Nephron progenitor cell (in vitro differentiated cells): Measurements from ENCODE around the gene TSEN2.

Source experiments
- DNase-seq: peaks from one replicate; pipeline ENCODE4 v3.0.0; 2021
- H3K27ac Mint-ChIP-seq: 2 replicates; pipeline ENCODE4 v1.8.0; 2021; ENCODE audit warnings: mild to moderate bottlenecking, moderate library complexity, mixed read lengths
- H3K27me3 Mint-ChIP-seq: 2 replicates; pipeline ENCODE4 v1.8.0; 2021; ENCODE audit warnings: mild to moderate bottlenecking, low read depth, mixed read lengths; ENCODE audit not compliant: poor library complexity
- H3K36me3 Mint-ChIP-seq: 2 replicates; pipeline ENCODE4 v1.8.0; 2021; ENCODE audit warnings: low read depth, mixed read lengths
- H3K4me1 Mint-ChIP-seq: 2 replicates; pipeline ENCODE4 v1.8.0; 2021; ENCODE audit warnings: mixed read lengths
- H3K4me3 Mint-ChIP-seq: 2 replicates; pipeline ENCODE4 v1.8.0; 2021; ENCODE audit warnings: mild to moderate bottlenecking, moderate library complexity, mixed read lengths
- H3K9me3 Mint-ChIP-seq: 2 replicates; pipeline ENCODE4 v1.8.0; 2021; ENCODE audit warnings: mild to moderate bottlenecking, moderate library complexity, mixed read lengths
- TF ChIP-seq, protein P1 (sequence below): fragments of 200-600 bp; sonication (generic); IDR thresholded peaks from 2 replicates; pipeline ENCODE4 v1.5.0; 2021; ENCODE audit warnings: antibody characterized with exemption

The TSEN2 gene

DNA sequence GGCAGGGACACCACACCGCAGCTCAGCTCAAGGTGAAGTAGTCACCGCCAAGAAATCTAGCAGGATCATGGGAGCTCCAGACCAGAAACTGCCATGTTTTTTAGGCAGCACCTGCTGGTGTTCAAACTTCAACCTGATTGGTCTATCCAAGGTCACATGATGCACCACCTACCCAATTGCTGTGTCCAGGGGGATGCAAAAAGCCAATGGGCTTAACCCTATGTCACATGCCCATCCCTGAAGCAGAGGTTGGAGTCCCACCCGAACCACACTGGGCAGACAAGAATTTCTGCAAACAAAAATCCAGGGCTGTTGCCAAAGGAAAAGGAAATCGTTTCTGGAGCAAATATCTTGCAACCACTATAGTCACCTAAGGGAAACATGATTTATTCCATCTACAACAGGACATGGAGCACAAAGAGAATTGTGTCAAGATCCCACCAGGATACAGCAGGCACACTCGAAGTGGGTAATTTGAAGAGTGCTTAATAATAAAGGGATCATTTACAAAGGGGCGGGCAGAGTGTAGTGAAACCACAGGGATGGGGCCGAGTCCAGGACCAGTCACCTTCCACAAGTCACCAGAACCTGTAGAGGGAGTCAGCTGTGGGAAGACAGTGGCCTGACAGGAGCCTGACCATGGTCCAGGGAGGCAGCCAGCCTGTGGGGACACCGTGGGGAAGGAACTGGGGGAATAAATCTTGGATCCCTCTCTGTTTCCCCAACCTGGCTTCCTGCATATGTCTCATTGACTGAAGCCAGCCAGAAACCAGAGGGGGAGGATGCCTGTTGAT, 34.2 kb upstream of the TSEN2 start:
- DNase-seq, result no peak
- TF ChIP-seq, protein P1, sequence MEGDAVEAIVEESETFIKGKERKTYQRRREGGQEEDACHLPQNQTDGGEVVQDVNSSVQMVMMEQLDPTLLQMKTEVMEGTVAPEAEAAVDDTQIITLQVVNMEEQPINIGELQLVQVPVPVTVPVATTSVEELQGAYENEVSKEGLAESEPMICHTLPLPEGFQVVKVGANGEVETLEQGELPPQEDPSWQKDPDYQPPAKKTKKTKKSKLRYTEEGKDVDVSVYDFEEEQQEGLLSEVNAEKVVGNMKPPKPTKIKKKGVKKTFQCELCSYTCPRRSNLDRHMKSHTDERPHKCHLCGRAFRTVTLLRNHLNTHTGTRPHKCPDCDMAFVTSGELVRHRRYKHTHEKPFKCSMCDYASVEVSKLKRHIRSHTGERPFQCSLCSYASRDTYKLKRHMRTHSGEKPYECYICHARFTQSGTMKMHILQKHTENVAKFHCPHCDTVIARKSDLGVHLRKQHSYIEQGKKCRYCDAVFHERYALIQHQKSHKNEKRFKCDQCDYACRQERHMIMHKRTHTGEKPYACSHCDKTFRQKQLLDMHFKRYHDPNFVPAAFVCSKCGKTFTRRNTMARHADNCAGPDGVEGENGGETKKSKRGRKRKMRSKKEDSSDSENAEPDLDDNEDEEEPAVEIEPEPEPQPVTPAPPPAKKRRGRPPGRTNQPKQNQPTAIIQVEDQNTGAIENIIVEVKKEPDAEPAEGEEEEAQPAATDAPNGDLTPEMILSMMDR, result no peak
- peak overlapping the region; percentile 71 for H3K27ac Mint-ChIP-seq
- peaks cover 22% of the 10 kb centered on the region for H3K4me1 Mint-ChIP-seq
- H3K27me3 Mint-ChIP-seq, result peaks cover 20% of the 10 kb centered on the region
- no peak overlapping the region for H3K4me3 Mint-ChIP-seq
- H3K36me3 Mint-ChIP-seq, result no peaks in the 10 kb centered on the region
- peaks cover 5% of the 10 kb centered on the region for H3K9me3 Mint-ChIP-seq

DNA sequence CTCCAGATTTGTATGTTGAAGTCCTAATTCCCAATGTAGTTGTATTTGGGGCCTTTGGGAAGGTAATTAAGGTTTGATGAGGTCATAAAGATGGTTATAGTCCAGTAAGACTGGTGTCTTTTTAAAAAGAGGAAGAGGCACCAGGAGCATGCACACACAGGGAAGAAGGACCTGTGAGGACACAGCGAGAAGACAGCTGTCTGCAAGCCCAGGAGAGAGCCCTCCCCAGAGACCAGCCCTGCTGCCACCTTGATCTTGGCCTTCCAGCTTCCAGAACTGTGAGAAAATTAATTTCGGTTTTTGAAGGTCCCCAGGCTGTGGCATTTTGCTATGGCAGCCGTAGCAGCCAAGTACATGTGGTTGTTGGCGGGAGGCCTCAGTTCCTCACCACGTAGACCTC, 32.8 kb upstream of the TSEN2 start:
- peaks cover 23% of the 10 kb centered on the region for H3K27me3 Mint-ChIP-seq
- no peak for DNase-seq
- H3K4me3 Mint-ChIP-seq, result no peak overlapping the region
- H3K4me1 Mint-ChIP-seq, result peaks cover 11% of the 10 kb centered on the region
- TF ChIP-seq, protein P1, result no peak
- H3K9me3 Mint-ChIP-seq, result peaks cover 5% of the 10 kb centered on the region
- no peak overlapping the region for H3K27ac Mint-ChIP-seq
- H3K36me3 Mint-ChIP-seq, result no peaks in the 10 kb centered on the region

DNA sequence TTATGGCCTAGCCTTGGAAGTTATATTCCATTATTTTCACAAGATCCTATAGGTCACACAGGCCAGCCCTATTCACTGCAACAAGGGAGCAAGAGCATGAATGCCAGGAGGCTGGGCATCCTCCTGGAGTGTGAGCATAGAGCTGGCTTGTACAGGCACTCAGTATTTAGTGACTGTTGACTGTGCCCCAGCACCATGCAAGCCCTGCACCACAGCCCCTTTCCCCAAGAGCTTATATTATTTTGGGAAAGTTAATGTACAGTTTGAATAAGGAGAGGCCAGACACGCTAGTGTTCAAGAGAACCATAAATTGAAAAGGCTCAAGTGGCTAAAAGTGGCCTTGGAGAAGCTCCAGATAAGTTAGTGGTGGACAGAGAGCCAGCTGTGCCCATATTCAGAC, 32.3 kb upstream of the TSEN2 start:
- no peak overlapping the region for H3K4me3 Mint-ChIP-seq
- DNase-seq, result no peak
- TF ChIP-seq, protein P1, result no peak

DNA sequence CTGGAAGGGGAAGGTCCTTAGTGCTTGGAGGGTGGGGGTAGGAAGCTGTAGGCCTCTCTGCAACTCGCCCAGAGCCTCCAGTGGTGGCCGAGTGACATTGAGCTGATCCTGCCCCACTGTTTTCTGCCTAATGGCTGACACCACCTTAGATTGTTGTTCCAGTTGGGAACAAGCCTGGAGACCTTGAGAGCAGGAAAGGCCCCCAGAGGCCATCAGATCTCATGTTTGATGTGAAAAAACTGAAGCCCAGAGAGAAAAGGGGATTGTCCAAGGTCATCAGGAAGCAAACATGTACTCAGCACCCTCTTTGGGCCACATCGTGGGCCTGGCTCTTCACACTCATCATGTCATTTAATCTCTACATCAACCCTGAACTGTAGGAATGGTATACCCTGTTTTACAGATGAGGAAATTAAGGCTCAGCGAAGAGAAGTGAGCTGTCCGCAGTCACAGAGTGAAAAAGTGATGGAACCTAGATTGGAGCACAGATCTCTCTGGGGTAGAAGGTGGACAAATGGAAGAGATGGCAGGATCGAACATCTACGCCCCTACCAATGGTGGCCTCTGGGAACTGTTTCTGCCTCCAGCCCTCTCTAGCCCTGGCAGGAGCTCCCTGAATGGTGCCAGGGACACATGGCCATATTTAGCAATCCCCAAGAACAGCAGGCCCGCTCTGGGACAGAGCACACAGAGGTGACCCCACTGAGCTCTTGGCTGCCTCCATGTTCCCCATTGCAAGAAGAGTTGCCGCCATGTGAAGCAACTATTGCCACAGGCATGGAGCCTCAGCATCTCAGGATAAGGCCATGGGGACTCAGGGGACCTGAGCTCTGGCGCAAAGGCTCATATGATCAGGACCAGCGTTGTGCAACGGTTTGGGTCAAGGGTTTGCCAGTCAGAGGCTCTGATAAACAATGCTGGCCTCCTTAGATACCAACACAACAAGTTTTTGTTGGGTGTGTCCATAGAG, 31.6 kb upstream of the TSEN2 start:
- H3K36me3 Mint-ChIP-seq, result no peaks in the 10 kb centered on the region
- peaks cover 5% of the 10 kb centered on the region for H3K9me3 Mint-ChIP-seq
- TF ChIP-seq, protein P1, result no peak
- no peak overlapping the region for H3K4me3 Mint-ChIP-seq
- no peak for DNase-seq
- H3K27me3 Mint-ChIP-seq, result peaks cover 12% of the 10 kb centered on the region
- no peak overlapping the region for H3K27ac Mint-ChIP-seq
- H3K4me1 Mint-ChIP-seq, result peaks cover 11% of the 10 kb centered on the region

More for the DNA sequence above, 32.3 kb upstream of the TSEN2 start:
- peaks cover 11% of the 10 kb centered on the region for H3K4me1 Mint-ChIP-seq
- H3K27ac Mint-ChIP-seq, result no peak overlapping the region
- H3K9me3 Mint-ChIP-seq, result peaks cover 5% of the 10 kb centered on the region
- peaks cover 18% of the 10 kb centered on the region for H3K27me3 Mint-ChIP-seq
- no peaks in the 10 kb centered on the region for H3K36me3 Mint-ChIP-seq

DNA sequence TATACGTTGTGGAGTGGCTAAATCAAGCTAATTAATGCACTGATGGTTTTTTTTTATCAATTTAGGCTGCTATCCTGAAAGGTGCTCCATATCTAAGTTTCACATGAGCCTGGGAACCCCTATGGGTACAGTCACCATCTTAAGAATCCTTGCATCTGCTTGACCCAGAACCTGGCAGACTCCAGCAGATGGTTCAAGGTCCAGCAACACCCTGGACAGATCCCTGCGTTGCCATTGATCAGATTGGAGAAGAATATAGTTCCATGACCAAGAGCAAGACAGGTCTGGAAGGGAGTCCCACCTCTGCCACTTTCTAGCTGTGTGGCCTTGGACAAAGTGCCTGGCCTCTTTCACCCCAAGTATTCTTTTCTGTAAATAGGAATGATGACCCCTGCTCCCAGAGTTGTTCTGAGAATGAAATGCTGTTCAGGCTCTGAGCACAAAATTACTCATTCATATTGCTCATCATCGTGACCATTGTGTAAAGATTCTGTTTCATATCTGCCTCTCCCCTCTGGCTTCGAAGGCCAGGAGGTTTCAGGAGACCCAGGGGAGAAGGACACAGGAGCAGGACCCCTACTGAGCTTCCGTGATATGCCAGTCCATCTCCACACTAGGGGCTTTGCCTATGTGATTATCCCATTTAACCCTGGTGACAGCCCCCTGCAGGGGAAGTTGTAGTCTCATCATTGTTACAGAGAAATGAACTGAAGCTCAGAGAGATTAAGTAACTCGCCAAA, 30.0 kb upstream of the TSEN2 start:
- Mint-ChIP-seq H3K36me3 (no peaks in the 10 kb centered on the region), H3K4me1 (peaks cover 11% of the 10 kb centered on the region)

More for the DNA sequence above, 30.0 kb upstream of the TSEN2 start:
- TF ChIP-seq, protein P1, result no peak
- Mint-ChIP-seq H3K27ac (no peak overlapping the region), H3K27me3 (peaks cover 6% of the 10 kb centered on the region), H3K4me3 (no peak overlapping the region), H3K9me3 (peaks cover 5% of the 10 kb centered on the region)
- DNase-seq, result no peak
